ENCODE data around the gene DYNLL1. TPM values are rescaled to one million over a fixed set of nuclear protein-coding genes. Genes with fewer than 3 reads are reported as not detected.
A peak's percentile ranks its signal among the peaks of the same experiment; 100 is the strongest.
"Not testable (repeated sequence)": the region's sequence is repeated elsewhere in the genome, so short reads cannot be mapped to it uniquely, and the experiment has no call there.

Gene DYNLL1
- total RNA-seq, result 100 to 1,000 TPM; 179 to 271 (median 229) TPM

- H3K27me3 ChIP-seq, result no peaks in the 10 kb centered on the region
- no peaks in the 10 kb centered on the region for H3K9me3 ChIP-seq
- peaks cover 0 to 32% (median 10%) of the 10 kb centered on the region in 3 donors for H3K4me1 ChIP-seq
- H3K36me3 ChIP-seq, result peaks cover 0 to 38% of the 10 kb centered on the region in 2 donors
- H3K27ac ChIP-seq, result peak within 1 kb of the TSS; percentile 68 to 96 (median 95)
- WGBS, 2 donors (ENCODE audit: low coverage in 1 of 2), result 0 to 4% methylated on average over 6 of the region's 53 CpGs
- peak; percentile 87 to 95 for TF ChIP-seq POLR2A (IDR thresholded peaks at IDR 0.05)
- no peak for TF ChIP-seq EP300 (IDR thresholded peaks at IDR 0.05)
- TF ChIP-seq POLR2AphosphoS5 (IDR thresholded peaks at IDR 0.05), result peak; percentile 97
- peak in 2 of 4 experiments; percentile 17 to 44 for TF ChIP-seq CTCF (IDR thresholded peaks at IDR 0.05)
- ATAC-seq, result peak; percentile 100
- peak within 1 kb of the TSS; percentile 81 to 94 for H3K4me3 ChIP-seq
Observed at GRCh38 chr12:120495731-120496412, at the start of gene DYNLL1. DYNLL1 (plus strand) TSS chr12:120496113; CDS start chr12:120496422, 309 bp downstream.

DNA sequence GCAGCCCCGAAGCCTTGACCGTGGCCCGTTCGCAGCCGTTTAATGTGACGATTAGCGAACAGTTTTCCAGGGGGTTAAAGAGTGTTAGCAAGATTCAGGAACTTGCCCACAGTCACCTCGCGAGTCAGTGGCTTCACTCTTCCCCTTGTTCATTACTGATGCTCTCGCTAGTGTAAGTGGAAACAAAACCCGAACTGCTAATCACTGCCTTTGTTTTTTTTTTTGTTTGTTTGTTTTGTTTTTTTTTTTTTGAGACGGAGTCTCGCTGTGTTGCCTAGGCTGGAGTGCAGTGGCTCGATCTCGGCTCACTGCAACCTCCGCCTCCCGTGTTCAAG, 49.1 kb upstream of the DYNLL1 start:
- not testable (repeated sequence) for H3K9me3 ChIP-seq, H3K27me3 ChIP-seq, ATAC-seq
- H3K4me1 ChIP-seq, result peaks cover 3 to 50% (median 14%) of the 10 kb centered on the region in 3 donors
- 0% methylated on average over 9 to 11 of the region's 17 CpGs for WGBS, 2 donors (ENCODE audit: low coverage in 1 of 2)
- H3K27ac ChIP-seq, result peak overlapping the region; percentile 78 to 94 (median 90)
- peak overlapping the region; percentile 88 to 96 for H3K4me3 ChIP-seq
- H3K36me3 ChIP-seq, result peaks cover 0 to 43% of the 10 kb centered on the region in 2 donors

DNA sequence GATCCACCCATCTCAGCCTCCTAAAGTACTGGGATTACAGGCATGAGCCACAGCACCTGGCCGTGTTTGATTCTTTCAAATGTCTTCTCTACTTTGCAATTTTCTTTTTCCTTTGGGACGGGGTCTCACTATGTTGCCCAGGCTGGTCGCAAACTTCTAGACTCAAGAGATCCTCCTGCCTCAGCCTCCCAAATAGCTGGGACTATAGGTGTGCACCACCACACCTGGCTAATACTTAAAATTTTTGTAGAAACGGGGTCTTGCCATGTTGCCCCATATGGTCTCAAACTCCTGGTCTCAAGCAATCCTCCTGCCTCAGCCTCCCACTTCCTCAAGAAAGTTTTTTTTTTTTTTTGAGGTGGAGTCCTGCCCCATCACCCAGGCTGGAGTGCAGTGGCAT, 47.9 kb upstream of the DYNLL1 start:
- TF ChIP-seq CTCF (IDR thresholded peaks at IDR 0.05) (no peak), EP300 (IDR thresholded peaks at IDR 0.05) (no peak), POLR2A (IDR thresholded peaks at IDR 0.05) (no peak), POLR2AphosphoS5 (IDR thresholded peaks at IDR 0.05) (no peak)
- no peak for ATAC-seq
- H3K27me3 ChIP-seq, result no peaks in the 10 kb centered on the region
- H3K9me3 ChIP-seq, result no peaks in the 10 kb centered on the region
- peaks cover 0 to 43% of the 10 kb centered on the region in 2 donors for H3K36me3 ChIP-seq
- H3K4me1 ChIP-seq, result peaks cover 3 to 50% (median 14%) of the 10 kb centered on the region in 3 donors
- H3K4me3 ChIP-seq, result no peak overlapping the region
- WGBS, 2 donors (ENCODE audit: low coverage in 1 of 2), result 89 to 92% methylated on average over 3 of the region's 4 CpGs
- no peak overlapping the region for H3K27ac ChIP-seq

DNA sequence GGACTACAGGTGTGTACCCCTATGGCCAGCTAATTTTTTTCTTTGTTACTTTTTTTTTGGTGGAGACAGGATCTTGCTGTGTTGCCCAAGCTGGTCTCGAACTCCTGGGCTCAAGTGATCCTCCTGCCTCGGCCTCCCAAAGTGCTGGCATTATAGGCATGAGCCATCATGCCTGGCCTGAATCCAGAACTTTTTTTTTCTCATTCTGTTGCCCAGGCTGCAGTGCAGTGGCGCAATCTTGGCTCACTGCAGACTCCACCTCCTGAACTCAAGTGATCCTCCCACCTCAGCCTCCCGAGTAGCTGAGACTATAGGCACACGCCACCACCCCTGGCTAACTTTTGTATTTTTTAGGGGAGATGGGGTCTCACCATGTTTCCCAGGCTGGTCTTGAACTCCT, 43.4 kb upstream of the DYNLL1 start:
- WGBS, 2 donors (ENCODE audit: low coverage in 1 of 2), result 58 to 93% methylated on average over 3 of the region's 5 CpGs
- ATAC-seq, H3K4me3 ChIP-seq, H3K27me3 ChIP-seq, H3K9me3 ChIP-seq, H3K27ac ChIP-seq: not testable (repeated sequence)
- Histone ChIP-seq H3K36me3 (peaks cover 0 to 67% of the 10 kb centered on the region in 2 donors), H3K4me1 (peaks cover 0 to 20% (median under 1%) of the 10 kb centered on the region in 3 donors)

DNA sequence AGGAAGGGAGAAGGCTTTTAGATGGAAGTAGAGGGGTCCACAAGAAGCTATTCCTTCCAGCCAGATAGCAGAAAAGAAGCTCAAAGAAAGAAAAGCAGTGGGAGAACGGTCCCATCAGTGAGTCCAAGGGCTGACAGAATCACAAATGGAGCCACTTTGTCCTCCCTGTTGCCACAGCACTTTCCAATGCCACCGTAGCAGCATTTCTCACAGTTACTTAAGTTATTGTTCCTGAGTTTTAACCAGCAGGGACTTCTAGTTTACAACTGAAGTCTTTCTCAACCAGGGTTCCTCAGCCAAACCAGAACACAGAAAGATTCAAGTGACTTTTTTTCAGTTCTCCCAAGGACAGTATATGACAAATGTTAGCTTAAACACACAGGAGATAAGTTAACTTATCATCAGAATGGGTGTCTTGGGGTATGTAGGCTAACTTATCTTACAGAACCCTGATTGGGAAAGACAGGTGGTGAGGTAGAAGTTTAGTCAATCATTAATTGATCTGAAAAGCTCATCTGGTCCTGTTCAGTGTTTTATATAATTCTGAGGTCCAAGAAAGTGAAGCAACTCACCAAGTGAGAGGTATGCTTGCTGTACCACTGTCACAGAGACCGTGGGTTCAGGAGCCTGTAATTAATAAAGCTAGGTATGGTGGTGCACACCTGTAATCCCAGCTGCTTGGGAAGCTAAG, 42.7 kb upstream of the DYNLL1 start:
- Histone ChIP-seq H3K4me3 (no peak overlapping the region), H3K36me3 (peaks cover 0 to 70% of the 10 kb centered on the region in 2 donors), H3K9me3 (no peaks in the 10 kb centered on the region), H3K27ac (no peak overlapping the region), H3K4me1 (peaks cover 0 to 14% (median 0%) of the 10 kb centered on the region in 3 donors), H3K27me3 (no peaks in the 10 kb centered on the region)
- no peak for ATAC-seq
- 86 to 100% methylated on average over 2 to 3 of the region's 3 CpGs for WGBS, 2 donors (ENCODE audit: low coverage in 1 of 2)
- TF ChIP-seq POLR2A (IDR thresholded peaks at IDR 0.05), result no peak
- no peak for TF ChIP-seq EP300 (IDR thresholded peaks at IDR 0.05)
- no peak for TF ChIP-seq CTCF (IDR thresholded peaks at IDR 0.05)
- TF ChIP-seq POLR2AphosphoS5 (IDR thresholded peaks at IDR 0.05), result no peak

GRCh38 chr12:120453977-120454376, 41.9 kb upstream of the DYNLL1 start:
- H3K36me3 ChIP-seq, result peaks cover 0 to 77% of the 10 kb centered on the region in 2 donors
- no peak overlapping the region for H3K4me3 ChIP-seq
- no peaks in the 10 kb centered on the region for H3K27me3 ChIP-seq
- peaks cover 0 to 6% (median 0%) of the 10 kb centered on the region in 3 donors for H3K4me1 ChIP-seq
- TF ChIP-seq CTCF (IDR thresholded peaks at IDR 0.05) (peak; percentile 38 to 44 (median 40)), EP300 (IDR thresholded peaks at IDR 0.05) (no peak)
- WGBS, 2 donors (ENCODE audit: low coverage in 1 of 2), result 74 to 91% methylated on average over 3 to 4 of the region's 4 CpGs
- H3K27ac ChIP-seq, result no peak overlapping the region
- no peak for ATAC-seq
- no peaks in the 10 kb centered on the region for H3K9me3 ChIP-seq

All from gastroesophageal sphincter (tissue), 4 donors.